HG03521 (cell line): ENCODE results near the gene BCL6.

Experiments used
- ATAC-seq: cut with Tn5 transposase; IDR thresholded peaks from one replicate; pipeline ENCODE4 v1.9.1; 2021; ENCODE audit warnings: mild to moderate bottlenecking, moderate library complexity; ENCODE audit not compliant: unreplicated experiment

The BCL6 gene

GRCh38 chr3:187719628-187720336 is 25.5 kb downstream of the BCL6 start:
- no peak for ATAC-seq

DNA sequence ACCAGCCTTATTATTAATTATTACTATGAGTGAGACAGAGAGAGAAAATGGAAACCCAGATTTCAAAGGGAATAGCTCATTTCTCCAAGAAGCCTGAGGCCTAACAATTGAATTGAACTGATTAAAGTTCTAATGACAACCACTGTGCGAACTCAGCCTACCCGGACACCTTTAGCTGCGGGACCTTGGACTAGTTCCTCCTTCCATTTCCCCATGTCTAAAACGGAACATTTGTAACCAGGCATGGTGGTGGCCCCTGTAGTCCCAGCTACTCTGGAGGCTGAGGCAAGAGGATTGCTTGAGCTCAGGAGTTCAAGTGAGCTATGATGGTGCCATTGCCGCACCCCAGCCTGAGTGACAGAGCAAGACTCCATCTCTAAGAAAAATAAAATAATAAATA is 26.5 kb downstream of the BCL6 start:
- ATAC-seq: no peak

DNA sequence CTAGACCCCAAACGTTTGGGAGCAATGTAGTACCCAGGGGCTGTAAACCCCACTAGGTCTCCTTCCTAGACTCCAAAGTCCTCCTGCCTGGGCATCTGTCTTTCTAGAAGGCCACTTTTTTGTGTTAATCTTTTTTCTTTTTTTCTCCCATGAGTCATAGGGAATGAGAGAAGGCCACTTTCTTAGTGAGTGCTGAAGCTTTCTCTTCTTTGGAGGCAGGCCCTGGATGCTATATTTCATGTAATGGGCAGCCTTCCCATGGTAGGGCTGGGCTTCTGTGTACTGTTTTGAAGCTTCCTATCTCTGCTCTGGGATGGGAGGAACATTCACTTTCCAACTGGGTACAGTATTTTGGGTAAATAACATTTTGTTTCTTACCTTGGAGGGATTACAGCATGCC is 27.7 kb downstream of the BCL6 start:
- ATAC-seq: no peak

- peak; percentile 82 for ATAC-seq
Measured at GRCh38 chr3:187714404-187714979, 30.8 kb downstream of the BCL6 start.

DNA sequence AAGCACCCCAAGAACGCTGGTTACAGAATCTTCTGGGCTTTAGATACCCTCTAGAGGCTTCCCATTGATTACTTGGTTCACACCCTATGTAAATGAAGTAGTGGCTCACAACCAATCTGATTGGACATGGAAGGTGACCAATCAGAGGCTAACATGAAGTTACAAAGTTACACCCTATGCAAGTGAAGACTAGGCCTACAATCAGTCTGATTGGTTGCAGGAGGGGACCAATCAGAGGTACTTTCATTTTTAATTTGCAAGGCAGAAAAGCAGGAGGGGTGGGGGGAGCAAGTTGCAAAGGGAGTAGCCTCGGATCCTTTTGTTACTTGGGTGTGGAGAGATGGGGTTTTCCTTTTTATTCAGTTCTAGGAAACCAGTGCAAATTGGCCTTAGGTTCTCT is 31.8 kb downstream of the BCL6 start:
- no peak for ATAC-seq

GRCh38 chr3:187709155-187709554 is 36.1 kb downstream of the BCL6 start:
- no peak for ATAC-seq

DNA sequence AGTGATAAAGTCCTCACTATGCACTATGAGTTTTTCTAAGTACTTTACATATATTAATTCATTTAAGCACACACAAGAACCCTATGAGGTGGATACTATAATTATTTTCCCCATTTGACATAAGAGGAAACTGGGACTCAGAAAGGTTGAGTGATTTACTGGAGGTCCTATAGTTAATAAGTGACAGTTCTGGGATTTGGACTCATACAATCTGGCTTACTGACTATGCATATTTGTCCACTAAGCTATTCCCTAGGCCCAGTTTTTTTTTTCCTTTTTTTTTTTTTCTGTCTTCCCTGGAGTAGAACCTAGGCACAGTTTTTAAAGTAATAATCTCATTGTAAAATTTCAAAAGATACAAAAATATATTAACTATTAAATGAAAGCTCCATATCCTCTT is 36.6 kb downstream of the BCL6 start:
- ATAC-seq: no peak

GRCh38 chr3:187706971-187707370 is 38.3 kb downstream of the BCL6 start:
- no peak for ATAC-seq

GRCh38 chr3:187705164-187705563 is 40.1 kb downstream of the BCL6 start:
- no peak for ATAC-seq

- ATAC-seq: no peak
Measured at GRCh38 chr3:187702507-187703033, 42.7 kb downstream of the BCL6 start, which contains the start of gene RTP2. RTP2 (minus strand) TSS chr3:187702557; CDS start chr3:187702128, 429 bp downstream.

GRCh38 chr3:187700249-187700648 is 45.0 kb downstream of the BCL6 start:
- no peak for ATAC-seq

- ATAC-seq: no peak
Measured at GRCh38 chr3:187698499-187699399, 46.5 kb downstream of the BCL6 start.

DNA sequence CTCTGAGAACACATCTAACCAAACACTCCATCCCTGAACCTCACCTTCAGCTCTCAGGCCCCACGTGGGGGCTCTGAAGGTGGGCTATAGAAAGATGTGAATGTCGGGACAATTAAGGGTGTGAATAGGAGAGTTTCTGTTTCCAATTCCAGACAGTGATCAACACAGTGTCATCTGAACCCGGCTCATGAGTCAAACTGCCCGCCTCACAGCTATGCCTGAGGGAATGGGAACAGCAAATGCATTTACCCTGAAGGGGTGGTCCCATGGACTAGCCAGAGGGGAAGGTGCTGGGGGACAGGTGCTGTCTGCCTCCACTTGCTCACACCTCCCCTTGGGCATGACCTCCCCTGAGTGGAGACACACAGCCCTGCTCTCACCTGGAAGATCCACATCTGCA is 49.2 kb downstream of the BCL6 start:
- no peak for ATAC-seq

- ATAC-seq: no peak
Measured at GRCh38 chr3:187695449-187695848, 49.8 kb downstream of the BCL6 start.

- no peak for ATAC-seq
Measured at GRCh38 chr3:187694801-187695200, 50.5 kb downstream of the BCL6 start.

- ATAC-seq: no peak
Measured at GRCh38 chr3:187693431-187693830, 51.8 kb downstream of the BCL6 start.

GRCh38 chr3:187689984-187690383 is 55.3 kb downstream of the BCL6 start:
- ATAC-seq: no peak

DNA sequence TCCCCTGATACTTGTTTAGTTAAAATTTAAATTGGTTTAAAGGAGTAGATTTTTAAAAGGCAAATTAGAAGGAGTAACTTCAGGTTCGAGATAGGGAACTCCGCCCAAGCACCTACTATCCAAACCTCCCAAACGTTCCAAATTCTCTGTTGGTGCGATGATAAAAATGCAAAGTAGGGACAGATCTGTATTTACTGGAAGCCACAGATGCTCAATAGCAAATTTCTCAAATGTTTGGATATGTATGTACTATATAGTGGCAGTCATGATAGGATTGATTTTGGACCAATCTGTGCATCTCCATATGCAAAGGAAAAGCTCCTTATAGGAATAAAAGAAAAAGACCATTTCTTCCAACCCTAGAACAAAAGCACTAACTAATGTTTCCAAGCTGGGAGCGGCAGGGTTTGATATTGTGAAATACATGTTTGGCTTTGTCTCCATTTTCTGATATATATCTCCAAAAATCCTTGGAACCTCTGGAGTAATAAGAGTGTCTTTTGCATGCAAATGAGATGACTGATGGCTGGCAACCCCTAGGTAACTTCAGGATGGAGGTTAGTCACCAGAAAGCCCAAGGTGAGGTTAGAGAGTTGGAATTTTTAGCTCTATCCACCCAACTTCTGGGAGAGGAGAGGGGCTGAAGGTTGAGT is 58.5 kb downstream of the BCL6 start:
- no peak for ATAC-seq

- ATAC-seq: no peak
Measured at GRCh38 chr3:187685948-187686347, 59.3 kb downstream of the BCL6 start.

DNA sequence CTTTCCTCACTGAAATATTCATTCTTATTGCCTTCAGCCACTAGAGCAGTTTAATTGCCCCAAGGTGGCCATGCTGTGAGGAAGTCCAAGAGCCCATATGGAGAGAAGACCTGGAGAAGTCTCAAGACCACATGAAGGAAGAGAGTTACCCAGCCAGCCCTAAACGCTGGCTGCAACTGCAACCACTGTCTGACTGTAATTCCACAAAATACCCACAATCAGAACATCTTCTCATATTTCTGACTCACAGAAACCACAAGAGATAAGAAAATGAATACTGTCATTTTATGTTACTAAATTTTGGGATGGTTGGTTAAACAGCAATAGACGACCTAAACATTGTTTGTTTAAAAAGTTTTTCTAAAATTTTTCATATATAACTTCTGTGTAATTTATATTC is 60.4 kb downstream of the BCL6 start:
- no peak for ATAC-seq

DNA sequence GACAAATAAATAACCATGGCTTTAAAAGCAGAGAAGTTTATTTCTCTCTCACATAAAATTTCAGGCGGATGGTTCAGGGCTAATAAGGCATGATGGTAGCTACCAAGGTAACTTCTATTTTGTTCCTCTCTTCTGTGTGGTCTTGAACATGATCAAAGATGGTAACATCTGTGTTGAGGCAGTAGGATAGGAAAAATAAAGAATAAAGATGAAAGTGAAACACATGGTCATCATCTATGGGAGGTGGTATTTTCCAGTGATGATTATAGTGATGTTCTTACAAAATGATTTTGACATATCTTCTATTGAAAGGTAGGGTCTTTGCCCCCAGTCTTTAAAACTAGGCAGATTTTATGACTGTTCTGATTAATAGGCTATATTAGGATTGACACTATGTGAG is 60.8 kb downstream of the BCL6 start:
- ATAC-seq: no peak
